T-helper 17 cell (primary cell): Measurements from ENCODE around the gene OR10C1. TPM values are rescaled to one million over a fixed set of nuclear protein-coding genes. Genes with fewer than 3 reads are reported as not detected.
"Not testable (repeated sequence)": the region's sequence is repeated elsewhere in the genome, so short reads cannot be mapped to it uniquely, and the experiment has no call there.

Source experiments
- ATAC-seq: fragments of 150-1000 bp; cut with Tn5 transposase; 2 replicates; pipeline ENCODE4 v1.10.0; 2021; ENCODE audit warnings: mild to moderate bottlenecking, moderate library complexity
- DNase-seq, 3 donors: peaks; one replicate each; pipeline versions ENCODE4 v3.0.0 to v3.0.0-alpha.2; 2020 to 2021
- H3K9me3 ChIP-seq: one replicate; pipeline ENCODE4 v1.7.0; 2013; ENCODE audit warnings: low read length, mild to moderate bottlenecking; ENCODE audit not compliant: control insufficient read depth, poor library complexity, severe bottlenecking
- H3K27ac Mint-ChIP-seq: one replicate; pipeline ENCODE4 v1.8.0; 2022; ENCODE audit warnings: mild to moderate bottlenecking, moderate library complexity, mixed read lengths
- H3K27me3 Mint-ChIP-seq: one replicate; pipeline ENCODE4 v1.8.0; 2022; ENCODE audit warnings: mixed read lengths
- H3K36me3 Mint-ChIP-seq: one replicate; pipeline ENCODE4 v1.8.0; 2022; ENCODE audit warnings: low read depth, mixed read lengths
- H3K4me1 Mint-ChIP-seq: one replicate; pipeline ENCODE4 v1.8.0; 2022; ENCODE audit warnings: mild to moderate bottlenecking, mixed read lengths
- H3K4me3 Mint-ChIP-seq: one replicate; pipeline ENCODE4 v1.8.0; 2022; ENCODE audit warnings: mild to moderate bottlenecking, moderate library complexity, mixed read lengths
- total RNA-seq, 4 donors: library from RNA in 2 of 4; stranded (reverse) in 2 of 4; gene quantifications; one replicate each; pipeline ENCODE4 v1.2.3 and lab custom pipeline; 2022 to 2026

Gene OR10C1
- not detected for total RNA-seq
- 0 reads per million in 2 donors for total RNA-seq (lab: John Stamatoyannopoulos, UW)

GRCh38 chr6:29439006-29439405 is at the start of gene OR10C1:
TSS of gene OR10C1 (plus strand) at chr6:29439306. CDS start at chr6:29440016, 710 bp downstream.
- Mint-ChIP-seq H3K36me3 (no peaks in the 10 kb centered on the region), H3K4me1 (no peaks in the 10 kb centered on the region), H3K27me3 (peaks cover 55% of the 10 kb centered on the region), H3K27ac (no peak within 1 kb of the TSS), H3K4me3 (no peak within 1 kb of the TSS)
- no peak for ATAC-seq
- no peaks in the 10 kb centered on the region for H3K9me3 ChIP-seq
- no peak for DNase-seq

- ATAC-seq (no peak), DNase-seq (no peak)
- peaks cover 3% of the 10 kb centered on the region for H3K9me3 ChIP-seq
- Mint-ChIP-seq H3K4me1 (peaks cover 2% of the 10 kb centered on the region), H3K27ac (no peak within 1 kb of the TSS), H3K4me3 (no peak within 1 kb of the TSS), H3K27me3 (peaks cover 45% of the 10 kb centered on the region), H3K36me3 (peaks cover 3% of the 10 kb centered on the region)
These were observed 43.8 kb upstream of the OR10C1 start, which contains the start of gene OR12D2 for GRCh38 chr6:29395331-29395730. TSS of gene OR12D2 (plus strand) at chr6:29395631. CDS start at chr6:29396700, 1,069 bp downstream.

GRCh38 chr6:29399525-29399924 is 39.6 kb upstream of the OR10C1 start:
- Mint-ChIP-seq H3K4me1 (peaks cover 2% of the 10 kb centered on the region), H3K4me3 (no peak overlapping the region), H3K27ac (no peak overlapping the region), H3K36me3 (no peaks in the 10 kb centered on the region), H3K27me3 (peaks cover 47% of the 10 kb centered on the region)
- H3K9me3 ChIP-seq = peaks cover 3% of the 10 kb centered on the region
- ATAC-seq (no peak), DNase-seq (no peak)

GRCh38 chr6:29403801-29404200 is 35.3 kb upstream of the OR10C1 start:
- no peak for ATAC-seq
- Mint-ChIP-seq H3K36me3 (no peaks in the 10 kb centered on the region), H3K27me3 (peaks cover 38% of the 10 kb centered on the region), H3K4me3 (no peak overlapping the region), H3K27ac (no peak overlapping the region), H3K4me1 (peaks cover 2% of the 10 kb centered on the region)
- no peaks in the 10 kb centered on the region for H3K9me3 ChIP-seq
- no peak for DNase-seq

GRCh38 chr6:29414588-29414987 is 24.5 kb upstream of the OR10C1 start, which contains the start of gene OR12D1:
TSS of gene OR12D1 (plus strand) at chr6:29414928.
- Mint-ChIP-seq H3K27me3 (peaks cover 16% of the 10 kb centered on the region), H3K36me3 (no peaks in the 10 kb centered on the region)

GRCh38 chr6:29419516-29419915 is 19.6 kb upstream of the OR10C1 start:
- H3K9me3 ChIP-seq = no peaks in the 10 kb centered on the region
- Mint-ChIP-seq H3K27ac (no peak overlapping the region), H3K4me1 (no peaks in the 10 kb centered on the region), H3K27me3 (peaks cover 38% of the 10 kb centered on the region), H3K36me3 (no peaks in the 10 kb centered on the region), H3K4me3 (no peak overlapping the region)
- DNase-seq (no peak), ATAC-seq (no peak)

More at GRCh38 chr6:29414588-29414987, 24.5 kb upstream of the OR10C1 start, which contains the start of gene OR12D1:
- H3K4me1 Mint-ChIP-seq = no peaks in the 10 kb centered on the region
- peaks cover 4% of the 10 kb centered on the region for H3K9me3 ChIP-seq
- DNase-seq (no peak), ATAC-seq (no peak)
- no peak within 1 kb of the TSS for H3K27ac Mint-ChIP-seq
- no peak within 1 kb of the TSS for H3K4me3 Mint-ChIP-seq

- DNase-seq = no peak
- Mint-ChIP-seq H3K27me3 (peaks cover 43% of the 10 kb centered on the region), H3K4me3 (no peak overlapping the region), H3K27ac (no peak overlapping the region), H3K36me3 (peaks cover 2% of the 10 kb centered on the region), H3K4me1 (no peaks in the 10 kb centered on the region)
- no peak for ATAC-seq
- H3K9me3 ChIP-seq = no peaks in the 10 kb centered on the region
These were observed 14.9 kb upstream of the OR10C1 start for GRCh38 chr6:29424168-29424567.

- no peaks in the 10 kb centered on the region for H3K4me1 Mint-ChIP-seq
- ATAC-seq = no peak
- H3K4me3 Mint-ChIP-seq = no peak overlapping the region
- H3K36me3 Mint-ChIP-seq = peaks cover 2% of the 10 kb centered on the region
- no peak for DNase-seq
- H3K27ac Mint-ChIP-seq = no peak overlapping the region
- H3K27me3 Mint-ChIP-seq = peaks cover 44% of the 10 kb centered on the region
- H3K9me3 ChIP-seq = no peaks in the 10 kb centered on the region
These were observed 14.5 kb upstream of the OR10C1 start for GRCh38 chr6:29424575-29424974.

- Mint-ChIP-seq H3K27ac (no peak overlapping the region), H3K36me3 (peaks cover 2% of the 10 kb centered on the region), H3K4me1 (no peaks in the 10 kb centered on the region), H3K27me3 (peaks cover 43% of the 10 kb centered on the region), H3K4me3 (no peak overlapping the region)
- ATAC-seq (no peak), DNase-seq (no peak)
- no peaks in the 10 kb centered on the region for H3K9me3 ChIP-seq
These were observed 14.0 kb upstream of the OR10C1 start for GRCh38 chr6:29425075-29425474.

- Mint-ChIP-seq H3K4me1 (no peaks in the 10 kb centered on the region), H3K27ac (no peak overlapping the region), H3K36me3 (peaks cover 2% of the 10 kb centered on the region), H3K27me3 (peaks cover 39% of the 10 kb centered on the region), H3K4me3 (no peak overlapping the region)
- H3K9me3 ChIP-seq = no peaks in the 10 kb centered on the region
- ATAC-seq (no peak), DNase-seq (no peak)
These were observed 12.5 kb upstream of the OR10C1 start for GRCh38 chr6:29426654-29427053.

GRCh38 chr6:29436730-29437129 is 2.4 kb upstream of the OR10C1 start:
- H3K27ac Mint-ChIP-seq = not testable (repeated sequence)

GRCh38 chr6:29442719-29443118 is 3.6 kb downstream of the OR10C1 start:
- H3K27me3 Mint-ChIP-seq = peaks cover 47% of the 10 kb centered on the region
- no peak for DNase-seq
- ATAC-seq = no peak
- H3K36me3 Mint-ChIP-seq = no peaks in the 10 kb centered on the region
- H3K4me3 Mint-ChIP-seq = no peak overlapping the region
- no peaks in the 10 kb centered on the region for H3K4me1 Mint-ChIP-seq
- H3K27ac Mint-ChIP-seq = no peak overlapping the region
- no peaks in the 10 kb centered on the region for H3K9me3 ChIP-seq

More at GRCh38 chr6:29436730-29437129, 2.4 kb upstream of the OR10C1 start:
- H3K36me3 Mint-ChIP-seq, H3K9me3 ChIP-seq, H3K4me1 Mint-ChIP-seq, DNase-seq, H3K4me3 Mint-ChIP-seq, ATAC-seq: not testable (repeated sequence)
- peaks cover 58% of the 10 kb centered on the region for H3K27me3 Mint-ChIP-seq

GRCh38 chr6:29444031-29444430 is 4.9 kb downstream of the OR10C1 start:
- not testable (repeated sequence) for H3K9me3 ChIP-seq, DNase-seq, H3K27ac Mint-ChIP-seq, H3K36me3 Mint-ChIP-seq, H3K4me3 Mint-ChIP-seq, ATAC-seq, H3K4me1 Mint-ChIP-seq
- H3K27me3 Mint-ChIP-seq = peaks cover 49% of the 10 kb centered on the region

GRCh38 chr6:29447670-29448069 is 8.6 kb downstream of the OR10C1 start:
- H3K4me1 Mint-ChIP-seq = no peaks in the 10 kb centered on the region
- no peaks in the 10 kb centered on the region for H3K9me3 ChIP-seq
- peaks cover 4% of the 10 kb centered on the region for H3K36me3 Mint-ChIP-seq
- H3K27ac Mint-ChIP-seq = no peak overlapping the region
- H3K27me3 Mint-ChIP-seq = peaks cover 36% of the 10 kb centered on the region
- no peak overlapping the region for H3K4me3 Mint-ChIP-seq
- ATAC-seq = no peak
- no peak for DNase-seq
